Hepatocyte (in vitro differentiated cells): ENCODE results near the gene THYN1.
"Not testable (repeated sequence)": the region's sequence is repeated elsewhere in the genome, so short reads cannot be mapped to it uniquely, and the experiment has no call there.

Experiments
- CTCF ChIP-seq: fragments of 200-600 bp; sonication (generic); IDR thresholded peaks from 2 replicates; pipeline ENCODE4 v1.5.1; 2016; ENCODE audit warnings: antibody characterized with exemption, mild to moderate bottlenecking; ENCODE audit not compliant: poor library complexity
- EZH2 ChIP-seq: fragments of 200-600 bp; sonication (generic); IDR thresholded peaks from 2 replicates; pipeline ENCODE4 v1.6.1; 2016; ENCODE audit warnings: antibody characterized with exemption, mild to moderate bottlenecking, borderline replicate concordance

- not testable (repeated sequence) for TF ChIP-seq CTCF, EZH2
Observed at GRCh38 chr11:134255184-134255561, 2.0 kb upstream of the THYN1 start.
